NK-92 (cell line): ENCODE measurements around the gene USP12.
"Not testable (repeated sequence)": the region's sequence is repeated elsewhere in the genome, so short reads cannot be mapped to it uniquely, and the experiment has no call there.

Source experiments
- DNase-seq: peaks from one replicate; lab custom pipeline; 2025; ENCODE audit not compliant: unreplicated experiment; lab: John Stamatoyannopoulos, UW

The USP12 gene

GRCh38 chr13:27151798-27152599, 19.6 kb downstream of the USP12 start:
- no peak for DNase-seq

GRCh38 chr13:27149702-27150101, 21.9 kb downstream of the USP12 start:
- no peak for DNase-seq

DNA sequence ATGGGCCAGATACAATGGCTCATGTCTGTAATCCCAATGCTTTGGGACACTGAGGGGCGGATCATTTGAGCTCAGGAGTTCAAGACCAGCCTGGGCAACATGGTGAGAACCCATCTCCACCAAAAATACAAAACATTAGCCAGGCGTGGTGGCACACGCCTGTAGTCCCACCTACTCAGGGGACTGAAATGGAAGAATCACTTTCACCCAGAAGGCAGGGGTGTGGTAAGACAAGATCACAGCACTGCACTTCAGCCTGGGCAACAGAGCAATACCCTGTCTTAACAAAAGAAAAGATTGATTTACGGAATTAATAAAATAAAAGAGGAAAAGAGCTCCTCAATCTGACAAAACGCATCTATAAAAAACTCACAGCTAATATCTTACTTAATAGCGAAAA, 22.7 kb downstream of the USP12 start:
- DNase-seq: no peak

- DNase-seq: no peak
Observed at GRCh38 chr13:27147530-27148170, 24.0 kb downstream of the USP12 start.

GRCh38 chr13:27141746-27142145, 29.9 kb downstream of the USP12 start:
- no peak for DNase-seq

GRCh38 chr13:27141159-27141558, 30.5 kb downstream of the USP12 start:
- DNase-seq: not testable (repeated sequence)

DNA sequence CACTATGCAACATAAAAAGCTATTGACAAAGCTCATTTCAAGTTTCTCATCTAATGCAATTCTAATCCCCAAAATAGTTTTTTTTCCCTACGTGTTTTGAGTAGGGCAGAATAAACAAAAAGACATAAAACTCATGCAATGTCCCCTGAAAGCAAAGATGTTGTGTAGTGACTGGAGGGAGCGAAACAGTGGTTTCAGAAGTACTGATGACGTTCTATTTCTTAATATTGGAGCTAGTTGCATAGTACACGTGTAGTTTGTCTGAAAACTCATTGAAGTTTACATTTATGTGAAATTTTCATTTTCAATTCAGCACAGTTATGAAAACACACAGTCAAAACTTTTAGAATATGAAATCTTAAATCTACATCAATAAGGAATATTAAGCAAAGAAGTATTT, 31.6 kb downstream of the USP12 start:
- no peak for DNase-seq

GRCh38 chr13:27139565-27139964, 32.0 kb downstream of the USP12 start:
- no peak for DNase-seq

DNA sequence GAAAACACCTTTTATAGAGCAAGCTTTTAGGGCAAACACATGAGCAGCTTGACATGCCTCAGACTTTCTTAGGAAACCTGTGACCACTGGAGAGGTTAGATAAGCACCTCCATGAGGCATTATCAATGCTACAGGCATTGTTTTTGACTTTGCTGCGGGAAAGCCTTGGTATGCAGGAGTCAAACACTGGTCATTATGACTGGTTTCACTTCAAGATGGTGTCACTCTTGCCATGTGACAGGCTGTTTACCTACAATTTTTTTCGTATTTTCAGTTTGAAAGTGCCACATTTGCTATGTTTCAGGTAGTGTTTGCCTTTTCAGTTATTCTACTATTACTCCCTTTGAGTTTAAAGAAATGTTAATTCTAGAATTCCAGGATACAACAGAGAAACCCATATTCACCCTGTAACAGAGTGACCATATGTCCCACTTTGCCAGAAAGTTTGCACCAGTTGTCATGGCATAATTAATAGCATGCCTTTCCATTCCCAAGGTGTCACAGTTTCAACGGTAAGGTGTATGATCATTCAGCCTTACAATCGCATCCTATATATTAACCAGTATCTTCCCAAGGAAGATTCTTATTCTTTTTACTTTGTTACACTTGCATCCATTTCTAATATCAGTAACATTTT, 33.0 kb downstream of the USP12 start:
- no peak for DNase-seq

GRCh38 chr13:27137759-27138158, 33.9 kb downstream of the USP12 start:
- DNase-seq: no peak

DNA sequence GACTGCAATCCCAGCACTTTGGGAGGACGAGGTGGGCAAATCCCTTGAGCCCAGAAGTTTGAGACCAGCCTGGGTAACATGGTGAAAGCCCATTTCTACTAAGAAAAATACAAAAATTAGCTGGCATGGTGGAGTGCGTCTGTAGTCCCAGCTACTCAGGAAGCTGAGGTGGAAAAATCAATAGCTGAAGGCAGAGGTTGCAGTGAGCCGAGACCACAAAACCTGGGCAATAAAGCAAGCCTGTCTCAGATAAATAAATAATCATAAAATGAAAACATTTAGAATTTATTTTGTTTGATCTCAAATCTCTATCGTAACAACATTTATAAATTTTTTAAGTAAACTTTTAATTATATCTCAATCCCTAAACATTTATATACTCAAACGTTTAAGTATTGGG, 36.6 kb downstream of the USP12 start:
- DNase-seq: no peak

- no peak for DNase-seq
Observed at GRCh38 chr13:27133889-27134288, 37.7 kb downstream of the USP12 start.

- no peak for DNase-seq
Observed at GRCh38 chr13:27132538-27132937, 39.1 kb downstream of the USP12 start.

- no peak for DNase-seq
Observed at GRCh38 chr13:27131906-27132305, 39.7 kb downstream of the USP12 start.

GRCh38 chr13:27130979-27131623, 40.5 kb downstream of the USP12 start:
- DNase-seq: no peak

DNA sequence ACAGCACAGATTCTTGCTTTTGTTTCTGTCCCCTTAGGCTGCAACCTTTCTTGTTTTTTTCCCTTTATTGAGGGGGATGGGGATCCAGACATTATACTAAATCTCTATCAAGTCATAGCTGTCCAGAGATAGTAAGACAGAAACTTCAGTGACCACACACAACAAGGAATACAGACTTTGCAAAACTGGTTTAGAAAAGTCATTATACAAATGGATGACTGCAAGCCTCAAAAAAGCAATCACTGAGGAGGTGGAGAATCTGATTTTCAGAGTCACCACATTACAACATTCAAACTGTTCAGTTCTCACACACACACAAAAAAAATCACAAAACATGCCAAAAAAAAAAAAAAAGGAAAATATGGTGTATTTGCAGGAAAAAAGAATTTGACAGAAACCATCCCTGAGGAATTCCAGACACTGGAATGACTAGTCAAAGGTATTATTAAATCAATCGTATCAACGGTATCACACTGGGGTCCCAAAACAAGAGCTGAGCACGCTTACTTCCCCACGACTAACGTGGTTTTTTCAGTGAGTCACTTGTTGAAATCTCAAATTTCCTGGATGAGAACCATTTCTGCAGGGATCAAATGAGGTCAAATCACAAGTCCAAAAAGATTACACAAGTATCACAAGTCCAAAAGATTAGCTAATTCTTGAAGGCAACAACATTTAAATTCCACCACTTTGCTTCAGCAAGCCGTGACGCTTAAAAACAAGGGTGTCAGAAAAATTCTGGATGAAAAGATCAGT, 41.2 kb downstream of the USP12 start:
- no peak for DNase-seq

GRCh38 chr13:27128825-27129627, 42.6 kb downstream of the USP12 start:
- DNase-seq: no peak

GRCh38 chr13:27126859-27127258, 44.8 kb downstream of the USP12 start:
- no peak for DNase-seq

GRCh38 chr13:27125357-27126282, 46.0 kb downstream of the USP12 start:
- no peak for DNase-seq
